Activated T-helper 1 cell treated with Interleukin-2 at 50 U/mL for 16 hours (primary cell): ENCODE results near the gene TMPRSS11A.

Experiments used
- DNase-seq: peaks from one replicate; pipeline ENCODE4 v3.0.0-alpha.2; 2020; ENCODE audit warnings: low read depth

TMPRSS11A gene

GRCh38 chr4:67963356-67963755 is at the start of gene TMPRSS11A:
TSS of gene TMPRSS11A (minus strand) at chr4:67963493. CDS start at chr4:67963393, 100 bp downstream.
- DNase-seq: no peak

- no peak for DNase-seq
These were observed 48.4 kb upstream of the TMPRSS11A start for GRCh38 chr4:68011684-68012083.

GRCh38 chr4:68002906-68003305 is 39.6 kb upstream of the TMPRSS11A start:
- DNase-seq: no peak

GRCh38 chr4:67996127-67996526 is 32.8 kb upstream of the TMPRSS11A start:
- DNase-seq: no peak

GRCh38 chr4:67988991-67989390 is 25.7 kb upstream of the TMPRSS11A start:
- DNase-seq: no peak

GRCh38 chr4:67983333-67983732 is 20.0 kb upstream of the TMPRSS11A start:
- DNase-seq: no peak

GRCh38 chr4:67980512-67980911 is 17.2 kb upstream of the TMPRSS11A start:
- DNase-seq: no peak

- DNase-seq: no peak
These were observed 10.3 kb upstream of the TMPRSS11A start for GRCh38 chr4:67973608-67974007.

- no peak for DNase-seq
These were observed 8.4 kb downstream of the TMPRSS11A start for GRCh38 chr4:67954890-67955289.

GRCh38 chr4:67941074-67941473 is 22.2 kb downstream of the TMPRSS11A start:
- no peak for DNase-seq

GRCh38 chr4:67940506-67940905 is 22.8 kb downstream of the TMPRSS11A start:
- DNase-seq: no peak

- no peak for DNase-seq
These were observed 24.1 kb downstream of the TMPRSS11A start for GRCh38 chr4:67939195-67939594.

GRCh38 chr4:67935888-67936287 is 27.4 kb downstream of the TMPRSS11A start:
- DNase-seq: no peak

GRCh38 chr4:67934628-67935027 is 28.7 kb downstream of the TMPRSS11A start:
- no peak for DNase-seq

GRCh38 chr4:67933755-67934154 is 29.5 kb downstream of the TMPRSS11A start:
- no peak for DNase-seq

GRCh38 chr4:67933038-67933437 is 30.3 kb downstream of the TMPRSS11A start:
- DNase-seq: no peak

GRCh38 chr4:67931256-67931655 is 32.0 kb downstream of the TMPRSS11A start:
- no peak for DNase-seq

GRCh38 chr4:67929426-67929825 is 33.9 kb downstream of the TMPRSS11A start:
- no peak for DNase-seq

GRCh38 chr4:67928546-67928945 is 34.7 kb downstream of the TMPRSS11A start:
- DNase-seq: no peak

GRCh38 chr4:67927251-67927650 is 36.0 kb downstream of the TMPRSS11A start:
- DNase-seq: no peak

- no peak for DNase-seq
These were observed 36.8 kb downstream of the TMPRSS11A start for GRCh38 chr4:67926485-67926884.

- DNase-seq: no peak
These were observed 40.6 kb downstream of the TMPRSS11A start for GRCh38 chr4:67922697-67923096.

- no peak for DNase-seq
These were observed 44.9 kb downstream of the TMPRSS11A start for GRCh38 chr4:67918428-67918827.

GRCh38 chr4:67915400-67915966 is 47.8 kb downstream of the TMPRSS11A start:
- DNase-seq: no peak

- no peak for DNase-seq
These were observed 51.2 kb downstream of the TMPRSS11A start for GRCh38 chr4:67912080-67912479.
